ENCODE measurements around the gene GDPD5. TPM values are rescaled to one million over a fixed set of nuclear protein-coding genes. Genes with fewer than 3 reads are reported as not detected.

GDPD5 gene
- total and polyA plus RNA-seq, 9 of the 15 experiments (the other 6 are each of a cell fraction or from before 2014, with no cell fraction given), result 0.32 to 27.3 (median 8.0) TPM

- TF ChIP-seq HMGXB4 (CRISPR knock-in tag; IDR thresholded peaks at IDR 0.05), result no peak
- no peak for TF ChIP-seq ZNF780A (CRISPR knock-in tag; IDR thresholded peaks at IDR 0.05)
- TF ChIP-seq RBBP5 (IDR thresholded peaks at IDR 0.05; ENCODE audit: borderline replicate concordance, insufficient read depth, low read length, poor library complexity, severe bottlenecking), result peak; percentile 18
- no peak for TF ChIP-seq CBX8 (IDR thresholded peaks at IDR 0.05; ENCODE audit: borderline replicate concordance, extremely low read depth, low read depth, low read length, poor library complexity, severe bottlenecking)
- no peak for TF ChIP-seq ARID2 (IDR thresholded peaks at IDR 0.05)
- no peak for TF ChIP-seq CCAR2 (IDR thresholded peaks at IDR 0.05; ENCODE audit: low read depth, low read length)
- TF ChIP-seq RFX7 (CRISPR knock-in tag; IDR thresholded peaks at IDR 0.05), result no peak
- no peak for TF ChIP-seq SAFB (IDR thresholded peaks at IDR 0.05; ENCODE audit: borderline replicate concordance, low read depth, low read length)
- 0 out of 2 replicates have a peak, but pooled peaks have one; percentile 60 for TF ChIP-seq ZBTB17 (CRISPR knock-in tag; IDR thresholded peaks at IDR 0.05)
- no peak for TF ChIP-seq RREB1 (CRISPR knock-in tag; IDR thresholded peaks at IDR 0.05)
- TF ChIP-seq NCOA2 (IDR thresholded peaks at IDR 0.05; ENCODE audit: partially characterized antibody in 2 of 2), result no peak
- TF ChIP-seq ADNP (tag; IDR thresholded peaks at IDR 0.05), result peak; percentile 96
- TF ChIP-seq KDM5B (IDR thresholded peaks at IDR 0.05; ENCODE audit: insufficient replicate concordance, low read depth, low read length), result no peak
- TF ChIP-seq, protein P1, sequence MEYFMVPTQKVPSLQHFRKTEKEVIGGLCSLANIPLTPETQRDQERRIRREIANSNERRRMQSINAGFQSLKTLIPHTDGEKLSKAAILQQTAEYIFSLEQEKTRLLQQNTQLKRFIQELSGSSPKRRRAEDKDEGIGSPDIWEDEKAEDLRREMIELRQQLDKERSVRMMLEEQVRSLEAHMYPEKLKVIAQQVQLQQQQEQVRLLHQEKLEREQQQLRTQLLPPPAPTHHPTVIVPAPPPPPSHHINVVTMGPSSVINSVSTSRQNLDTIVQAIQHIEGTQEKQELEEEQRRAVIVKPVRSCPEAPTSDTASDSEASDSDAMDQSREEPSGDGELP (CRISPR knock-in tag; IDR thresholded peaks at IDR 0.05; ENCODE audit: borderline replicate concordance), result 0 out of 2 replicates have a peak, but pooled peaks have one; percentile 6
- no peak for TF ChIP-seq TAF1 (IDR thresholded peaks at IDR 0.05; ENCODE audit: control insufficient read depth, extremely low read depth, insufficient read depth, low read length, severe bottlenecking)
- peak; percentile 97 for TF ChIP-seq HDAC2 (IDR thresholded peaks at IDR 0.05)
- peak; percentile 88; the same call in 1 of the 2 replicates for TF ChIP-seq HDGF (IDR thresholded peaks at IDR 0.05)
- no peak for TF ChIP-seq FOXA1 (IDR thresholded peaks at IDR 0.05; ENCODE audit: borderline replicate concordance)
- no peak for TF ChIP-seq ZSCAN29 (IDR thresholded peaks at IDR 0.05)
These were observed 18.1 kb upstream of the GDPD5 start (continued) for GRCh38 chr11:75543806-75544205.
